KMS-11 (cell line): Measurements from ENCODE around the gene SLC7A1.

Source experiments
- H2AFZ ChIP-seq: fragments of 200-600 bp; sonication (generic); 2 replicates; pipeline ENCODE4 v1.6.1; 2016; ENCODE audit warnings: antibody characterized with exemption, mixed run types, low read depth
- H3K27ac ChIP-seq: fragments of 200-600 bp; sonication (generic); 2 replicates; pipeline ENCODE4 v1.6.1; 2016; ENCODE audit warnings: mild to moderate bottlenecking, mixed run types
- H3K27me3 ChIP-seq: fragments of 200-600 bp; sonication (generic); 2 replicates; pipeline ENCODE4 v1.6.1; 2017; ENCODE audit warnings: mild to moderate bottlenecking, low read depth, mixed run types, moderate library complexity; ENCODE audit not compliant: insufficient read depth
- H3K36me3 ChIP-seq: fragments of 200-600 bp; sonication (generic); 2 replicates; pipeline ENCODE4 v1.6.1; 2017; ENCODE audit warnings: mild to moderate bottlenecking, mixed run types; ENCODE audit not compliant: insufficient read depth
- H3K4me1 ChIP-seq: fragments of 200-600 bp; sonication (generic); 2 replicates; pipeline ENCODE4 v1.6.1; 2016; ENCODE audit warnings: mild to moderate bottlenecking, low read depth, mixed run types; ENCODE audit not compliant: poor library complexity, severe bottlenecking
- H3K4me2 ChIP-seq: fragments of 200-600 bp; sonication (generic); 2 replicates; pipeline ENCODE4 v1.7.0; 2016; ENCODE audit warnings: mild to moderate bottlenecking, mixed run types
- H3K4me3 ChIP-seq: fragments of 200-600 bp; sonication (generic); IDR thresholded peaks from 2 replicates; pipeline ENCODE4 v1.6.1; 2017; ENCODE audit warnings: low read depth, low read length, mixed read lengths; ENCODE audit not compliant: insufficient read depth
- H3K79me2 ChIP-seq: fragments of 200-600 bp; sonication (generic); 2 replicates; pipeline ENCODE4 v1.6.1; 2016; ENCODE audit warnings: low read depth, mixed run types; ENCODE audit not compliant: insufficient read depth
- H3K9ac ChIP-seq: fragments of 200-600 bp; sonication (generic); 2 replicates; pipeline ENCODE4 v1.6.1; 2016; ENCODE audit warnings: mild to moderate bottlenecking, mixed run types
- H4K20me1 ChIP-seq: fragments of 200-600 bp; sonication (generic); 2 replicates; pipeline ENCODE4 v1.6.1; 2016; ENCODE audit warnings: mild to moderate bottlenecking, mixed run types; ENCODE audit not compliant: insufficient read depth
- TF ChIP-seq, protein P1 (sequence below): fragments of 200-600 bp; sonication (generic); conservative IDR thresholded peaks from 2 replicates; pipeline ENCODE4 v1.6.1; 2017; ENCODE audit warnings: low read depth, mild to moderate bottlenecking, antibody characterized with exemption, low read length, moderate library complexity, mixed read lengths

Gene SLC7A1

DNA sequence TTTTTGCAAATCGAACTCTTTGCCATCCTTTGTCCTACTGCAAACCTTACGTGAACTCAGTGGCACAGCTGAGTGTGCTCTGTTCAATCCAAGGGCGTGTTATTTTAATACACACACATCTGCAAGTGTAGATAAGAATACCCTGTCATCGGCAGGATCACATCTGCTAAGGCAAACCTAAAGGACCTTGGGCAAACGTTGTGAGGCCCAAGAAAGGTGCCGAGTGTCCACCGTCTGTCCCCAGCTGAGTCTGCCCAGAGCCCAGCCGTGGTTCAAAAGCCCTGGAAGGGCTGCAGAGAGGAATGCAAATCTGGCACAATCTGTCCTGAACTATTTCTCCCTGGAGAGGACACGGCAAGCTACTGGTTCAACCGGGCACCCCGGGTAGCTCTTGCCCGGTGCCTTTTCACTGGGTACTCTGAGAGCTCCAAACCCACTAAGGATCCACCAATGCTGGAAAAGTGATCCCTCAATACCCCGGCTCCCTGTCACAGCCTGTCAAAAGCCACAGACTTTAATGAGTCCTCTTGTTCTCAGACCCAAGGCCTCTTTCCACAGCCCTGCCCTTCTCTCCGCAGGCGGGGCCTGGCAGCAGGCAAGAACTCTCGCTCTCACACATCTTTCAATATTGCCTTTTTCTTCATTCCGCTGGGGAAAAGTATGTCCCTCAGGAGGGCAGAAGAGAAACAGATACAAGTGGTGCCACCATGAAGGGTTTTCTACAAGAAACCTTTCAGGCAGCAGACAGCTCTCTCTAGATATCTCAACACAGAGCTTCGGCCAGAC lies 17.0 kb downstream of the SLC7A1 start:
- Histone ChIP-seq H4K20me1 (no peaks in the 10 kb centered on the region), H2AFZ (no peak overlapping the region), H3K79me2 (peaks cover 93% of the 10 kb centered on the region), H3K4me3 (no peak overlapping the region), H3K27ac (no peak overlapping the region), H3K4me1 (no peaks in the 10 kb centered on the region), H3K27me3 (no peaks in the 10 kb centered on the region), H3K9ac (no peak overlapping the region), H3K36me3 (no peaks in the 10 kb centered on the region), H3K4me2 (no peak overlapping the region)
- TF ChIP-seq, protein P1, sequence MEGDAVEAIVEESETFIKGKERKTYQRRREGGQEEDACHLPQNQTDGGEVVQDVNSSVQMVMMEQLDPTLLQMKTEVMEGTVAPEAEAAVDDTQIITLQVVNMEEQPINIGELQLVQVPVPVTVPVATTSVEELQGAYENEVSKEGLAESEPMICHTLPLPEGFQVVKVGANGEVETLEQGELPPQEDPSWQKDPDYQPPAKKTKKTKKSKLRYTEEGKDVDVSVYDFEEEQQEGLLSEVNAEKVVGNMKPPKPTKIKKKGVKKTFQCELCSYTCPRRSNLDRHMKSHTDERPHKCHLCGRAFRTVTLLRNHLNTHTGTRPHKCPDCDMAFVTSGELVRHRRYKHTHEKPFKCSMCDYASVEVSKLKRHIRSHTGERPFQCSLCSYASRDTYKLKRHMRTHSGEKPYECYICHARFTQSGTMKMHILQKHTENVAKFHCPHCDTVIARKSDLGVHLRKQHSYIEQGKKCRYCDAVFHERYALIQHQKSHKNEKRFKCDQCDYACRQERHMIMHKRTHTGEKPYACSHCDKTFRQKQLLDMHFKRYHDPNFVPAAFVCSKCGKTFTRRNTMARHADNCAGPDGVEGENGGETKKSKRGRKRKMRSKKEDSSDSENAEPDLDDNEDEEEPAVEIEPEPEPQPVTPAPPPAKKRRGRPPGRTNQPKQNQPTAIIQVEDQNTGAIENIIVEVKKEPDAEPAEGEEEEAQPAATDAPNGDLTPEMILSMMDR, result no peak

DNA sequence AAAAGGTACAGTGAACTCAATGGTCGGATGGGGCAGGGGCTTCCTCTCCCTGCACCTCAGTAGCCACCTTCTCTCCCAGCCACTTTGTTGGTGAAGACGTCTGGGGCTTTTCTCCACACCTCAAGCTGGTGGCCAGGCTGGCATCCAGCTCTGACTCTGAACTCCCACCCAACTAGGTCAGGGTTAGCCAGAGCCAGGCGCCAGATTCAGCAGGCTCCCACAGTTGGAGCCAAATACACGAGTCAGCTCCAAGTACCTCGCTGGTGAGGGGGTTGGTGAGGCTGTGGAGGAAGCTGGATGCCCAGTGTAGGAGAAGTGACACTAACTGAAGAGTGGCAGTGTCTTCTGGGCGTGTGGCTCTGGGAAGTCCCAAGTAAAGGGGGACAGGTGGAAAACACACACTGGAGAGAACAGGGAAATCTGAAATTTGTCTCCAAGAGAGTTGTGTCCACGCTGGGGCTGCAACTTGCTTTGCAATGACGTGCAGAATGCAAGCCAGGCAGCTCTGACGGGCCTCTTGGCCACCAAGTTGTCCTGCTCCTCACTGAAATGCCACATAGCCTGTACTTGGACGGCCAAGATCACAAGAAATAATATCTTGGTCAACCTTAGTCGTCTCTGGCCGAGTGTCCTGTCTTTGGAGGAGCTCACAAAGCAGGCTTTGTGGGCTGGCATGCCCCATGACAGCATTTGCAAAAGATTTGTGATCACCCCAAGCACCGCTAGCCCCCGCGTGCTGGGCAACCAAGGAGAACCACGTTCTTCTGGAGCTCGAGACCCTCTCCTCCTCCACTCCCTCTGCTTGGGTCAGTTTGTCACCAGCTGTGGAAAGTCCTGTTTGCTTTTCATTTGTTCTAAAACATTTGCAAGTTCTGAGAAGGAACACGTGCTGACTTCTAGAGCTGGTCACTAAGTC lies 18.1 kb downstream of the SLC7A1 start:
- Histone ChIP-seq H3K79me2 (peaks cover 93% of the 10 kb centered on the region), H2AFZ (no peak overlapping the region), H3K27me3 (no peaks in the 10 kb centered on the region), H3K4me3 (no peak overlapping the region), H3K36me3 (no peaks in the 10 kb centered on the region), H3K9ac (no peak overlapping the region), H3K27ac (no peak overlapping the region), H3K4me1 (no peaks in the 10 kb centered on the region), H3K4me2 (no peak overlapping the region), H4K20me1 (no peaks in the 10 kb centered on the region)
- TF ChIP-seq, protein P1, result no peak

DNA sequence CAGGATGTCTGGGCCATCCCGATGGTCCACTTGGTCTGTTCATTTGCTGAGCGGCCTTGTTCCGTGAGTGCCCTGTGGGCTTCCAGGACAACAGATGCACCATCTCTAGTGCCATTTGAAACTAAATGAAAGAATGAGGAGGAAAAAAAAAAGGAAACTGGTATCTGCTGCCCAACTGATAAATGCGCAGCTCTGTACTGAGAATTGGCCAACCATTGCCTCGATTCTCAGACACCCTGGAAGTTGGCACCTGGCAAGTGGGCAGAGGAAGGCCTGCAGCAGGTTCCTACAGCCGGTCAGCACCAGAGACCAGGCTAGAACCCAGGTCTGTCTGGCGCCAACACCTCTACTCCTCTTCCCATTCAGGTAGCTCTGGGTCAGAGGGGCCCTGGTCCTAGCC lies 18.9 kb downstream of the SLC7A1 start:
- Histone ChIP-seq H3K9ac (no peak overlapping the region), H4K20me1 (no peaks in the 10 kb centered on the region; the same call in 1 of the 2 replicates), H3K4me2 (no peak overlapping the region), H3K27me3 (no peaks in the 10 kb centered on the region), H3K79me2 (peaks cover 93% of the 10 kb centered on the region), H3K4me1 (no peaks in the 10 kb centered on the region), H2AFZ (no peak overlapping the region), H3K27ac (no peak overlapping the region), H3K4me3 (no peak overlapping the region), H3K36me3 (no peaks in the 10 kb centered on the region)
- TF ChIP-seq, protein P1, result no peak

DNA sequence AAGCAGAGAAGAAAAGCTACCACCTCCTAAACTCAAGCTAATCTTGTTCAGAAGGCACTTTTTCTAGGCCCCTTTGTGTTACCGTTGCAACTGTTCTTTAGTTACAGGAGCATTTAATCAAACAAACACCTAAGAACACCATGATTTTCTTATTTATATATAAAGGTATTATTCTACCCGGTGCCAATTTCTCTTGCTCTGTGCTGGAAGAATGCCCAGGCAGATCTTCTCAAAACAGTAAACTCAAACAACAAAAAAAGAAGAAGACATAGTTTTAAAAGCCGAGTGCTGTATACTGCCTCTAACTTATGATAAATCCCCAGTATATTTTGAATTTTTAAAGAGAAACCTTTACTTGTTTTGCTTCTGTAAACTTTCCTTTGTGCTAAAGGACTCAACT lies 20.4 kb downstream of the SLC7A1 start:
- Histone ChIP-seq H3K4me2 (no peak overlapping the region), H3K4me3 (no peak overlapping the region), H3K9ac (no peak overlapping the region), H3K4me1 (no peaks in the 10 kb centered on the region), H3K36me3 (no peaks in the 10 kb centered on the region), H2AFZ (no peak overlapping the region), H4K20me1 (no peaks in the 10 kb centered on the region; the same call in 1 of the 2 replicates), H3K27me3 (no peaks in the 10 kb centered on the region), H3K27ac (no peak overlapping the region), H3K79me2 (peaks cover 93% of the 10 kb centered on the region)
- TF ChIP-seq, protein P1, result no peak
